Measurements from ENCODE around the gene GPR179. TPM values are rescaled to one million over a fixed set of nuclear protein-coding genes. Genes with fewer than 3 reads are reported as not detected.

GPR179 gene
- total and polyA plus RNA-seq, 2 donors (not counting 3 experiments of a cell fraction or from before 2014, with no cell fraction given) = not detected

- H3K79me2 ChIP-seq (ENCODE audit: control insufficient read depth, insufficient read depth, low read length) = no peaks in the 10 kb centered on the region
- BruUV-seq (replicated peaks) = no TSS peak
- dilution Hi-C loops (cut with MboI; ENCODE audit: extremely low pct_ligation_motif_present, low sequenced_read_pairs) = no loop called here
These were observed 5.7 kb downstream of the GPR179 start for GRCh38 chr17:38338053-38338452.

More at GRCh38 chr17:38338053-38338452, 5.7 kb downstream of the GPR179 start:
- H2AFZ ChIP-seq (ENCODE audit: low read depth, low read length) = no peak overlapping the region
- no peak overlapping the region for H3K4me2 ChIP-seq (ENCODE audit: insufficient read depth, low read length)
- no peak for DNase-seq (ENCODE audit: low read depth, low spot score)
- no peaks in the 10 kb centered on the region for H3K36me3 ChIP-seq (ENCODE audit: control insufficient read depth in 2 of 2, extremely low read depth in 1 of 2, insufficient read depth in 2 of 2, low read length in 2 of 2)
- no peaks in the 10 kb centered on the region for H3K9me1 ChIP-seq (replicated peaks; ENCODE audit: control insufficient read depth, extremely low read depth, insufficient read depth, low read length)
- TF ChIP-seq MAX (IDR thresholded peaks at IDR 0.05; ENCODE audit: insufficient read depth, insufficient read length) = no peak
- TF ChIP-seq CTCF (IDR thresholded peaks at IDR 0.05; ENCODE audit: extremely low read depth in 1 of 2, insufficient read depth in 1 of 2, low read depth in 1 of 2, low read length in 2 of 2) = no peak
- no peak for TF ChIP-seq MYC (IDR thresholded peaks at IDR 0.05; ENCODE audit: low read depth, low read length)
- no peak for TF ChIP-seq JUN (IDR thresholded peaks at IDR 0.05; ENCODE audit: borderline replicate concordance, insufficient read depth, insufficient read length, low read depth)
- no peak for TF ChIP-seq GATA2 (IDR thresholded peaks at IDR 0.05; ENCODE audit: insufficient read depth, insufficient read length, low read depth, low read length)
- TF ChIP-seq POLR2AphosphoS5 (IDR thresholded peaks at IDR 0.05; ENCODE audit: insufficient read depth, low read depth, low read length) = no peak
- TF ChIP-seq FOS (IDR thresholded peaks at IDR 0.05; ENCODE audit: borderline replicate concordance, insufficient read depth, low read length) = no peak
- TF ChIP-seq EZH2 (IDR thresholded peaks at IDR 0.05; ENCODE audit: borderline replicate concordance, low read depth, low read length, severe bottlenecking) = no peak
- TF ChIP-seq POLR2A (IDR thresholded peaks at IDR 0.05; ENCODE audit: low read depth, low read length) = no peak
- no peaks in the 10 kb centered on the region for H3K27me3 ChIP-seq (ENCODE audit: control insufficient read depth in 2 of 2, insufficient read depth in 2 of 2, low read length in 2 of 2)
- FAIRE-seq = no peak
- no peak overlapping the region for H3K4me3 ChIP-seq (replicated peaks in 1 of 3; ENCODE audit: insufficient read depth in 1 of 3, low read depth in 1 of 3, low read length in 3 of 3)
- ChIA-PET CTCF (interaction anchor here (0.6 to 3.3 kb wide), 3 partner anchors 9 to 16 kb away, joined by 3 to 21 read pairs (median 8); no protein-coding TSS in a partner anchor), POLR2A (no interaction called here)
- no peak overlapping the region for H3K9ac ChIP-seq (replicated peaks; ENCODE audit: extremely low read depth, insufficient read depth, low read length)
- H3K4me1 ChIP-seq (ENCODE audit: control insufficient read depth, extremely low read depth, insufficient read depth, low read length) = no peaks in the 10 kb centered on the region
- intact Hi-C loops (cut with micrococcal nuclease) = no loop called here
- H3K9me3 ChIP-seq (replicated peaks; ENCODE audit: control insufficient read depth, insufficient read depth, low read length) = no peaks in the 10 kb centered on the region
- no peaks in the 10 kb centered on the region for H4K20me1 ChIP-seq (replicated peaks; ENCODE audit: control insufficient read depth, extremely low read depth, insufficient read depth, low read length)
- H3K27ac ChIP-seq (ENCODE audit: insufficient read depth, low read depth, low read length) = no peak overlapping the region

Measured in endothelial cell of umbilical vein (primary cell).